GM12873 (cell line): ENCODE results near the gene ZXDC.

Experiments used
- CTCF ChIP-seq: IDR thresholded peaks from 2 replicates; pipeline ENCODE4 v1.5.1; 2012; ENCODE audit warnings: low read depth, mild to moderate bottlenecking, moderate library complexity, low read length, control low read depth; ENCODE audit not compliant: insufficient read depth; ENCODE audit errors: missing control alignments

Gene ZXDC

GRCh38 chr3:126521122-126521891 lies 45.6 kb upstream of the ZXDC start:
- no peak for TF ChIP-seq CTCF

GRCh38 chr3:126519506-126520455 lies 44.1 kb upstream of the ZXDC start:
- TF ChIP-seq CTCF, result no peak

- TF ChIP-seq CTCF, result no peak
Measured at GRCh38 chr3:126518779-126519177, 43.1 kb upstream of the ZXDC start.

- TF ChIP-seq CTCF, result no peak
Measured at GRCh38 chr3:126517986-126518778, 42.5 kb upstream of the ZXDC start.

- no peak for TF ChIP-seq CTCF
Measured at GRCh38 chr3:126517291-126517951, 41.7 kb upstream of the ZXDC start, which contains the start of gene UROC1. Gene UROC1 (minus strand): TSS chr3:126517773. CDS start chr3:126517719, 54 bp downstream.

GRCh38 chr3:126516936-126517290 lies 41.2 kb upstream of the ZXDC start:
- TF ChIP-seq CTCF, result no peak
